DOHH2 (cell line): ENCODE data around the gene SLC7A6.

ENCODE experiments used
- CTCF ChIP-seq: fragments of 200-600 bp; sonication (generic); IDR thresholded peaks from one replicate; pipeline ENCODE4 v1.5.1; 2014; ENCODE audit warnings: antibody characterized with exemption, mild to moderate bottlenecking, low read depth, low read length; ENCODE audit not compliant: poor library complexity, severe bottlenecking
- EZH2phosphoT487 ChIP-seq: fragments of 200-600 bp; sonication (generic); IDR thresholded peaks from 2 replicates; pipeline ENCODE4 v1.6.1; 2017; ENCODE audit warnings: borderline replicate concordance, mild to moderate bottlenecking, antibody characterized with exemption, low read length, moderate library complexity, mixed read lengths

GRCh38 chr16:68286153-68287074 is 22.1 kb downstream of the SLC7A6 start:
- TF ChIP-seq CTCF (no peak), EZH2phosphoT487 (no peak)
